Measurements from ENCODE around the gene CCPG1. TPM values are rescaled to one million over a fixed set of nuclear protein-coding genes. Genes with fewer than 3 reads are reported as not detected.
A peak's percentile ranks its signal among the peaks of the same experiment; 100 is the strongest.
"Not testable (repeated sequence)": the region's sequence is repeated elsewhere in the genome, so short reads cannot be mapped to it uniquely, and the experiment has no call there.

Gene CCPG1
- total RNA-seq, 1 donor from 2014 or later: 102 TPM

- no peak overlapping the region for H3K4me3 ChIP-seq (ENCODE audit: low read depth, low read length)
- H3K36me3 ChIP-seq (ENCODE audit: control insufficient read depth, insufficient read depth, low read length): no peaks in the 10 kb centered on the region
- TF ChIP-seq CTCF (IDR thresholded peaks at IDR 0.05; ENCODE audit: insufficient read depth, low read length, severe bottlenecking): peak; percentile 59
- H3K27me3 ChIP-seq (ENCODE audit: control insufficient read depth, insufficient read depth, low read length): no peaks in the 10 kb centered on the region
- DNase-seq (ENCODE audit: low read depth) (peak; percentile 58), FAIRE-seq (no peak)
These were observed 27.0 kb upstream of the CCPG1 start for GRCh38 chr15:55434989-55435825.

- no peak for FAIRE-seq
- Histone ChIP-seq H3K36me3 (ENCODE audit: control insufficient read depth, insufficient read depth, low read length) (no peaks in the 10 kb centered on the region), H3K4me3 (ENCODE audit: low read depth, low read length) (no peak overlapping the region), H3K27me3 (ENCODE audit: control insufficient read depth, insufficient read depth, low read length) (no peaks in the 10 kb centered on the region)
- DNase-seq (ENCODE audit: low read depth): no peak
- TF ChIP-seq CTCF (IDR thresholded peaks at IDR 0.05; ENCODE audit: insufficient read depth, low read length, severe bottlenecking): no peak
These were observed 13.9 kb upstream of the CCPG1 start for GRCh38 chr15:55422089-55422488.

- H3K4me3 ChIP-seq (ENCODE audit: low read depth, low read length): no peak overlapping the region
- TF ChIP-seq CTCF (IDR thresholded peaks at IDR 0.05; ENCODE audit: insufficient read depth, low read length, severe bottlenecking): no peak
- DNase-seq (ENCODE audit: low read depth) (no peak), FAIRE-seq (no peak)
- no peaks in the 10 kb centered on the region for H3K27me3 ChIP-seq (ENCODE audit: control insufficient read depth, insufficient read depth, low read length)
- no peaks in the 10 kb centered on the region for H3K36me3 ChIP-seq (ENCODE audit: control insufficient read depth, insufficient read depth, low read length)
These were observed 12.2 kb upstream of the CCPG1 start for GRCh38 chr15:55420171-55420866.

- FAIRE-seq; H3K27me3 ChIP-seq (ENCODE audit: control insufficient read depth, insufficient read depth, low read length); H3K36me3 ChIP-seq (ENCODE audit: control insufficient read depth, insufficient read depth, low read length); DNase-seq (ENCODE audit: low read depth); H3K4me3 ChIP-seq (ENCODE audit: low read depth, low read length): not testable (repeated sequence)
These were observed 9.5 kb upstream of the CCPG1 start for GRCh38 chr15:55417678-55418077.

GRCh38 chr15:55408976-55409375, 817 bp upstream of the CCPG1 start:
- not testable (repeated sequence) for FAIRE-seq; DNase-seq (ENCODE audit: low read depth); H3K36me3 ChIP-seq (ENCODE audit: control insufficient read depth, insufficient read depth, low read length); H3K27me3 ChIP-seq (ENCODE audit: control insufficient read depth, insufficient read depth, low read length)
- peak overlapping the region; percentile 94 for H3K4me3 ChIP-seq (ENCODE audit: low read depth, low read length)

GRCh38 chr15:55407498-55408011, 604 bp downstream of the CCPG1 start:
- H3K36me3 ChIP-seq (ENCODE audit: control insufficient read depth, insufficient read depth, low read length): no peaks in the 10 kb centered on the region
- TF ChIP-seq CTCF (IDR thresholded peaks at IDR 0.05; ENCODE audit: insufficient read depth, low read length, severe bottlenecking): no peak
- H3K27me3 ChIP-seq (ENCODE audit: control insufficient read depth, insufficient read depth, low read length): no peaks in the 10 kb centered on the region
- no peak for DNase-seq (ENCODE audit: low read depth)
- FAIRE-seq: no peak
- peak overlapping the region; percentile 94 for H3K4me3 ChIP-seq (ENCODE audit: low read depth, low read length)

Data from bronchial epithelial cell (primary cell).